ENCODE measurements around the gene GAB2.

The GAB2 gene

GRCh38 chr11:78168539-78169477, 248.8 kb downstream of the GAB2 start:
- no peak for DNase-seq

- no peak for DNase-seq
These were observed 250.7 kb downstream of the GAB2 start for GRCh38 chr11:78166855-78167469.

All from NCI-H1694 treated with DMSO at 0.1 percent for 48 hours (cell line).